Transverse colon (tissue), 4 donors: ENCODE measurements around the gene ISLR.

Experiments used
- EP300 ChIP-seq: sonication (generic); formaldehyde crosslinking; IDR thresholded peaks from one replicate; pipeline ENCODE4 v1.6.1; 2017; ENCODE audit warnings: antibody characterized with exemption, low read depth
- POLR2A ChIP-seq: fragments of 450-650 bp; IDR thresholded peaks from one replicate; pipeline ENCODE4 v1.6.1; 2016; ENCODE audit warnings: antibody characterized with exemption, mild to moderate bottlenecking, moderate library complexity
- POLR2AphosphoS5 ChIP-seq, 3 donors: sonication (generic); formaldehyde crosslinking; IDR thresholded peaks; one replicate each; pipeline ENCODE4 v1.6.1; 2016; ENCODE audit warnings: antibody characterized with exemption in 3 of 3
- TF ChIP-seq, protein P1 (sequence below), 5 experiments: fragments of 200-600 bp in 3 of 5; fragments of 450-650 bp in 2 of 5; sonication (generic) in 3 of 5; IDR thresholded peaks; 1 replicate in 2 of 5; 2 replicates in 3 of 5; pipeline ENCODE4 v1.5.1; 2016 to 2017; ENCODE audit warnings: antibody characterized with exemption in 5 of 5, inconsistent platforms in 3 of 5, mild to moderate bottlenecking in 2 of 5, moderate library complexity in 1 of 5

DNA sequence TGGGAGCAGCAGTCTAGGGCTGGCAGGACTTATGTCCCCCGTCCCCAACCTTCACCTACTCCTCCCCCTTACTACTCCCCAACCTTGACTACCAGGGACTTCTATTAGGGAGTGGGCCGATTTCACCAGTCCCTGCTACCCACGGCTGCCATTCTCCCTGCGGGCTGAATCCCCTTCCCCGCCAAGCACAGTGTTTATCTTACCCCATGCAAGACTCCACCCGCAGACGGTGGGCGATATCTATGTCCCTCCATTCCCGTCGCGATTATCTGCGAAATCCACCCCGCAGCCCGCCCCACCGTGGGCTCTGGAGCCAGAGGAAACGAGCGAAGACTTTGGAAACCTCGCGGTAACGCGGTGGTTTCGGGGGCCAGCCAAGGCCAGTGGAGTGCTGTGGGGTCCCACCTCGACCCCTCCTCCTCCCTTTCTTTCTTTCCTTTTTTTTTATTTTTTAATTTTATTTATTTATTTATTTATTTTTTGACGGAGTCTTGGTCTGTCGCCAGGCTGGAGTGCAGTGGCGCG lies 38.4 kb upstream of the ISLR start:
- TF ChIP-seq, protein P1, sequence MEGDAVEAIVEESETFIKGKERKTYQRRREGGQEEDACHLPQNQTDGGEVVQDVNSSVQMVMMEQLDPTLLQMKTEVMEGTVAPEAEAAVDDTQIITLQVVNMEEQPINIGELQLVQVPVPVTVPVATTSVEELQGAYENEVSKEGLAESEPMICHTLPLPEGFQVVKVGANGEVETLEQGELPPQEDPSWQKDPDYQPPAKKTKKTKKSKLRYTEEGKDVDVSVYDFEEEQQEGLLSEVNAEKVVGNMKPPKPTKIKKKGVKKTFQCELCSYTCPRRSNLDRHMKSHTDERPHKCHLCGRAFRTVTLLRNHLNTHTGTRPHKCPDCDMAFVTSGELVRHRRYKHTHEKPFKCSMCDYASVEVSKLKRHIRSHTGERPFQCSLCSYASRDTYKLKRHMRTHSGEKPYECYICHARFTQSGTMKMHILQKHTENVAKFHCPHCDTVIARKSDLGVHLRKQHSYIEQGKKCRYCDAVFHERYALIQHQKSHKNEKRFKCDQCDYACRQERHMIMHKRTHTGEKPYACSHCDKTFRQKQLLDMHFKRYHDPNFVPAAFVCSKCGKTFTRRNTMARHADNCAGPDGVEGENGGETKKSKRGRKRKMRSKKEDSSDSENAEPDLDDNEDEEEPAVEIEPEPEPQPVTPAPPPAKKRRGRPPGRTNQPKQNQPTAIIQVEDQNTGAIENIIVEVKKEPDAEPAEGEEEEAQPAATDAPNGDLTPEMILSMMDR (IDR thresholded peaks at IDR 0.05): no peak
- TF ChIP-seq POLR2AphosphoS5 (IDR thresholded peaks at IDR 0.05) (no peak), POLR2A (no peak), EP300 (no peak)
